Thoracic aorta (tissue), 2 donors: ENCODE measurements around the gene KRTAP12-1. TPM values are rescaled to one million over a fixed set of nuclear protein-coding genes. Genes with fewer than 3 reads are reported as not detected.

ENCODE experiments used
- ATAC-seq: fragments of 150-250 bp; one replicate; pipeline ENCODE4 v1.8.0; 2017; ENCODE audit warnings: low read depth; ENCODE audit not compliant: insufficient number of reproducible peaks, low FRiP score
- DNase-seq: peaks from one replicate; pipeline ENCODE4 v3.0.0-alpha.2; 2020; ENCODE audit warnings: low spot score
- H3K27ac ChIP-seq, 2 donors: fragments of 200-600 bp; sonication (generic); 1 replicate in 1 of 2; 2 replicates in 1 of 2; pipeline ENCODE4 v1.5.1; 2016; ENCODE audit warnings: mild to moderate bottlenecking in 2 of 2, moderate library complexity in 2 of 2
- H3K27me3 ChIP-seq: fragments of 200-600 bp; sonication (generic); replicated peaks from 2 replicates; pipeline ENCODE4 v1.6.0; 2016; ENCODE audit warnings: mild to moderate bottlenecking; ENCODE audit not compliant: insufficient read depth
- H3K36me3 ChIP-seq: fragments of 200-600 bp; sonication (generic); one replicate; pipeline ENCODE4 v1.5.1; 2016
- H3K4me1 ChIP-seq, 2 donors: fragments of 200-600 bp; sonication (generic); 1 replicate in 1 of 2; 2 replicates in 1 of 2; pipeline versions ENCODE4 v1.5.1 to v1.6.0; 2016; ENCODE audit warnings: low read depth in 2 of 2, mild to moderate bottlenecking in 1 of 2; ENCODE audit not compliant: control insufficient read depth in 1 of 2
- H3K4me3 ChIP-seq: fragments of 200-600 bp; sonication (generic); 2 replicates; pipeline ENCODE4 v1.5.1; 2016; ENCODE audit warnings: mild to moderate bottlenecking
- H3K9me3 ChIP-seq: fragments of 200-600 bp; sonication (generic); 2 replicates; pipeline ENCODE4 v1.5.1; 2016
- total RNA-seq, 2 donors: library from RNA; depleted of rRNA; stranded (reverse); fragments of >200 nt; gene quantifications; one replicate each; pipeline versions ENCODE4 v1.1.0 to v1.2.3, GENCODE V29; 2016
- TF ChIP-seq, protein P1 (sequence below): fragments of 200-600 bp; sonication (generic); IDR thresholded peaks from one replicate; pipeline ENCODE4 v1.5.1; 2019; ENCODE audit warnings: antibody characterized with exemption

KRTAP12-1 gene
- total RNA-seq, 2 donors from 2014 or later: not detected

DNA sequence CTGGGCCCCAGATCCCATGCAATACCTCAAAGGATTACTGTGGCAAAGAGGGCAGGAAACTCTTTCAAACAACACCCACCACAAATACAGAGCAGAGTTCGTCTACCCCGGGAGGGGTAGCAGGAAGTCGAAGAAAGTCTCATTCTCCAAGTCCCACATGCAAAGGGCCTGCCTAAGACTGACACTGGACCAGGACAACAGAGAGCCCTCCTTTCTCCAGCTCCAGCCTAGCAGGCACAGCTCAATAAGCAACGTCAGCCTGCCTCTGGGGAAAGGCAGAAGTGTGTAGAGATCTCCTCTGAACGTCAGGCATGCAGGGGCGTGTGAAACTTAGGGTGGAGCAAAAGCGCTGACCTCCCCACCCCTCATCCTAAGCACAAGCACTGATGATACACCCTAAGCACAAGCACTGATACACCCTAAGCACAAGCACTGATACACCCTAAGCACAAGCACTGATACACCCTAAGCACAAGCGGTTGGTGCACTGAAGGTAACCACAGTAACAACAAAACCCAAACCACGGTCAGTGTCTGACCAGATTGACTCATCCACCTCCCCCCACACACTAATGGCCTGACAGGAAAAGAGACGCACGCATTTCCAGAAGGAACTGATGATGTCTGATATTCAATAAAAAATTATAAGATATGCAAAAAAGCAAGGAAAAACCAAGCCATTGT lies 22.9 kb downstream of the KRTAP12-1 start:
- DNase-seq (no peak), ATAC-seq (no peak)
- Histone ChIP-seq H3K36me3 (no peaks in the 10 kb centered on the region), H3K27ac (no peak overlapping the region), H3K4me3 (no peak overlapping the region), H3K27me3 (no peaks in the 10 kb centered on the region), H3K9me3 (peaks cover 3% of the 10 kb centered on the region), H3K4me1 (no peaks in the 10 kb centered on the region)
- TF ChIP-seq, protein P1, sequence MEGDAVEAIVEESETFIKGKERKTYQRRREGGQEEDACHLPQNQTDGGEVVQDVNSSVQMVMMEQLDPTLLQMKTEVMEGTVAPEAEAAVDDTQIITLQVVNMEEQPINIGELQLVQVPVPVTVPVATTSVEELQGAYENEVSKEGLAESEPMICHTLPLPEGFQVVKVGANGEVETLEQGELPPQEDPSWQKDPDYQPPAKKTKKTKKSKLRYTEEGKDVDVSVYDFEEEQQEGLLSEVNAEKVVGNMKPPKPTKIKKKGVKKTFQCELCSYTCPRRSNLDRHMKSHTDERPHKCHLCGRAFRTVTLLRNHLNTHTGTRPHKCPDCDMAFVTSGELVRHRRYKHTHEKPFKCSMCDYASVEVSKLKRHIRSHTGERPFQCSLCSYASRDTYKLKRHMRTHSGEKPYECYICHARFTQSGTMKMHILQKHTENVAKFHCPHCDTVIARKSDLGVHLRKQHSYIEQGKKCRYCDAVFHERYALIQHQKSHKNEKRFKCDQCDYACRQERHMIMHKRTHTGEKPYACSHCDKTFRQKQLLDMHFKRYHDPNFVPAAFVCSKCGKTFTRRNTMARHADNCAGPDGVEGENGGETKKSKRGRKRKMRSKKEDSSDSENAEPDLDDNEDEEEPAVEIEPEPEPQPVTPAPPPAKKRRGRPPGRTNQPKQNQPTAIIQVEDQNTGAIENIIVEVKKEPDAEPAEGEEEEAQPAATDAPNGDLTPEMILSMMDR: no peak

DNA sequence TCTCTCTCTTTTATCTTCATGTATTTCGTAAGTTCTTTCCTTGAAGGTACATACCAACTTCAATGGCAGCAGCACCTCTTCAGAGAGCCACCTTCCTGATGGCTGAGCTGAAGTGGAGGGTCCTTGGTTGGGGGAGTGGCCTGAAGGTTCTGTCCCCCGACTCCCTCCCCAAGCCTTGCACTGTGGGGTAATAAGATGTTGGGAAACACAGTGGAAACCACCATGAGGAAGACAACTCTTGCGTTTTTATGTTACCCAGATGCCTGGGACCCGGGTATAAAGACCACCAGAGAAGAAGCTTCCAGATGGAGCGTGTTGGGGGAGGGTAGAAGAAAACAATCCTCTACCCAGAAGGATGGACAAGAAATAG lies 23.4 kb downstream of the KRTAP12-1 start:
- H3K27ac ChIP-seq: no peak overlapping the region
- DNase-seq (no peak), ATAC-seq (no peak)
- H3K27me3 ChIP-seq: no peaks in the 10 kb centered on the region
- TF ChIP-seq, protein P1: no peak
- H3K4me1 ChIP-seq: no peaks in the 10 kb centered on the region
- peaks cover 3% of the 10 kb centered on the region for H3K9me3 ChIP-seq
- H3K36me3 ChIP-seq: no peaks in the 10 kb centered on the region
- no peak overlapping the region for H3K4me3 ChIP-seq

DNA sequence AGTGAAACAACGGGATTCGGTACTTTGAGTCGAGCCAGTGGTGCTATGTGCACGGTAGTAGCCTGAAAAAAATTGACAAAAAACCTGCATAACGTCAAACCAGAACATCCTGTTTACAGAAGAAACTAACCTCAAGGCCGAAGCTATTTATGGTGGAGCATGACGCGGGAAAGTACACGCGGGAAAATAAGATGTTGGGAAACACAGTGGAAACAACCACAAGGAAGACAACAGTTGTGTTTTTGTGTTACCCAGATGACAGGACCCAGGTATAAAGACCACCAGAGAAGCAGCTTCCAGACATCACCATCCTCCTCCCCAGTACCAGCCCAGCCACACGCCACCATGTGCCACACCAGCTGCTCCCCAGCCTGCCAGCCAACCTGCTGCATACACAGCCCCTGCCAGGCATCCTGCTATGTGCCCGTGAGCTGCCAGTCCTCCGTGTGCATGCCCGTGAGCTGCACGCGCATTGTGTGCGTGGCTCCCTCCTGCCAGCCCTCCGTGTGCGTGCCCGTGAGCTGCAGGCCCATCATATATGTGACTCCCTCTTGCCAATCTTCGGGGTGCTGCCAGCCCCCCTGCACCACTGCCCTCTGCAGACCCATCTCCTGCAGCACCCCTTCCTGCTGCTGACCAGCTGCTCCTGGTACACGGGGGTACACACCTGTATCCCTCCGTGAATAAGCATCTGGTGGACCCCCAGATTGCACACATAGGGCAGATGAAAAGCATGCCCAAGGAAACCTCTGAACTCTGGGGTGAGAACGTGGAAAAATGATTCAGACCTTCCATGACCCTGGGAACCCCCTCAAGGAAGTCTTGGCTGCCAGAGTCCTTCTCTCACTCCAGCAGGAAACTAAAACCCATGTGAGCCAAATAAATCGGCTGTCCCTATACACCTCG lies 24.1 kb downstream of the KRTAP12-1 start, which contains the start of gene KRTAP12-3:
KRTAP12-3 (plus strand) TSS at position 298 of the 906 bp plus-strand sequence; CDS start at position 346, 48 bp downstream.
- Histone ChIP-seq H3K4me3 (no peak within 1 kb of the TSS), H3K4me1 (no peaks in the 10 kb centered on the region), H3K27me3 (no peaks in the 10 kb centered on the region), H3K9me3 (peaks cover 3% of the 10 kb centered on the region), H3K36me3 (no peaks in the 10 kb centered on the region), H3K27ac (no peak within 1 kb of the TSS)
- no peak for DNase-seq
- TF ChIP-seq, protein P1: no peak
- ATAC-seq: no peak

DNA sequence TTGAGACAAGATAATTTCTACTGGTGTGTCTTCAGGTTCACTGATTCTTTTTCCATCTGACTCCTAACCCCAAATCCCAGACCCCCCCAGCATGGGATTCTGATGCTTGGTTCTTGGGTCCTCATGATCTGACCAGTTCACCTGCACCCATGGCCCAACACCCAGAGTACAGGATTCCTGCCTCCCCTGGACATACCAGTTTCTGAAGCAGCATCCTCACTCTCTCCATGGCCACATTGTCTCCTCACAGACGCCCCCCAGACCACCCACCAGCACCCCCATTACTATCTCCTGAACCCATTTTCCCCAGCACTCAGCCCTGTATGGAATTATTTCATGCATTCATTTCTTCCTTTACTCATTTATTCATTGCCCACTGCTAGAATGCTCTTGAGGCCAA lies 25.1 kb downstream of the KRTAP12-1 start:
- Histone ChIP-seq H3K4me1 (no peaks in the 10 kb centered on the region), H3K9me3 (peaks cover 3% of the 10 kb centered on the region), H3K36me3 (no peaks in the 10 kb centered on the region), H3K27me3 (no peaks in the 10 kb centered on the region), H3K27ac (no peak overlapping the region), H3K4me3 (no peak overlapping the region)
- ATAC-seq (no peak), DNase-seq (no peak)
- TF ChIP-seq, protein P1: no peak

DNA sequence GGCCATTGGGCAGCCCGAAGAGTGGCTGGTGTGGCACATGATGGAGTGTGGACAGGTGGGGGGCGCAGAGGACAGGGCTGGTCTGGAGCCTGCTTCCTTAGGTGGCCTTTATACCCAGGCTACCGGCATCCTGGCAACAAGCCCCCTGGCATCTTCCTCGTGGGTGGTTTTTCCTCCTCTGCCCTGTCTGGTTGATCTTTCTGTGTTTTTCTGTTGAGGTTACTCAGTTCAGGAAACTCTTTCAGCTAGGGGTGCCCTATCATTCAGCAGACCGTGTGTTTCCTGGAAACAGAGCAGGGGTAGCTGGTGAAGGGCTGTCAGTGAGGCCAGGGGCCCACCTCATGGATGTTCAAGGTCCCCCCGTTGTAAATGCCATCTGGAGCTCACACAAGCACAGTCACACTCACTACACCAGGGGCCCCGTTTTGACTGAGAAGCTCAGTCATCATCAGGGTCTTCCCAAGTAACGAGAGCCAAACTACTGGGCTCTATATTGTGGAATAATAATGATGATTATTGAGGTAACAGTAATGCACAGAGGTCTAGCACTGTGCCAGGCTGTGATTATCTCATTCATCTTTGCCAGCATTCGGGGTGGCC lies 27.3 kb downstream of the KRTAP12-1 start, which contains the start of gene KRTAP12-4:
KRTAP12-4 (minus strand) TSS at position 84 of the 600 bp plus-strand sequence; CDS start at position 39, 45 bp downstream.
- no peaks in the 10 kb centered on the region for H3K4me1 ChIP-seq
- no peaks in the 10 kb centered on the region for H3K36me3 ChIP-seq
- ATAC-seq: no peak
- no peak for DNase-seq
- H3K9me3 ChIP-seq: peaks cover 3% of the 10 kb centered on the region
- TF ChIP-seq, protein P1: no peak
- H3K4me3 ChIP-seq: no peak within 1 kb of the TSS
- no peak within 1 kb of the TSS for H3K27ac ChIP-seq
- H3K27me3 ChIP-seq: no peaks in the 10 kb centered on the region
